K562 (cell line): Measurements from ENCODE around the gene FBXL3. TPM values are rescaled to one million over a fixed set of nuclear protein-coding genes. Genes with fewer than 3 reads are reported as not detected.

Experiments used
- ATAC-seq: fragments of 200-7000 bp; cut with Tn5 transposase; 3 replicates; pipeline ENCODE4 v1.9.1; 2020; ENCODE audit warnings: moderate library complexity
- BruUV-seq: library from RNA; stranded (reverse); fragments of 400-500 nt; replicated peaks from 2 replicates; lab custom pipeline; 2021; lab: Mats Ljungman, UMichigan
- CTCF ChIA-PET: fragments of 300-600 bp; formaldehyde crosslinking; extraction: SDS; loops from one replicate; lab custom pipeline; 2021; ENCODE audit warnings: low intra/inter-chr PET ratio; lab: Yijun Ruan, JAX
- POLR2A ChIA-PET: fragments of 300-600, 350-650 bp; sonication (Branson Sonifier 250); formaldehyde crosslinking; extraction: SDS; loops from one replicate; lab custom pipeline; 2021; ENCODE audit warnings: antibody characterized with exemption, inconsistent platforms; lab: Yijun Ruan, JAX
- DNase-seq, 4 experiments: peaks; one replicate each; pipeline versions ENCODE4 v3.0.0 to v3.0.0-alpha.2; 2011 to 2018; ENCODE audit warnings: low spot score in 3 of 4, mixed read lengths in 3 of 4; ENCODE audit errors: extremely low read depth in 1 of 4
- FAIRE-seq: peaks from 2 replicates; lab custom pipeline; 2011; peaks lifted over from hg19 to GRCh38; lab: Jason Lieb, UNC
- H2AFZ ChIP-seq: 2 replicates; pipeline ENCODE4 v1.6.0; 2011; ENCODE audit warnings: low read depth, low read length, control low read depth, inconsistent platforms
- H3K27ac ChIP-seq: fragments of 200-600 bp; 3 replicates; pipeline ENCODE4 v1.8.0; 2011; ENCODE audit warnings: low read depth, mild to moderate bottlenecking, control low read depth, inconsistent platforms, low read length, moderate library complexity, mixed read lengths; ENCODE audit errors: extremely low read depth
- H3K27me3 ChIP-seq, 2 experiments: fragments of 300-600 bp in 1 of 2; 2 replicates in 1 of 2; 3 replicates in 1 of 2; pipeline versions ENCODE4 v1.6.0 to v1.8.0; 2011; ENCODE audit warnings: inconsistent platforms in 2 of 2, low read length in 2 of 2, mild to moderate bottlenecking in 1 of 2, mixed read lengths in 1 of 2, moderate library complexity in 1 of 2; ENCODE audit not compliant: control insufficient read depth in 2 of 2, insufficient read depth in 2 of 2
- H3K36me3 ChIP-seq: fragments of 300-600 bp; 3 replicates; pipeline ENCODE4 v1.8.0; 2011; ENCODE audit warnings: mild to moderate bottlenecking, low read length, inconsistent platforms; ENCODE audit not compliant: control insufficient read depth, insufficient read depth
- H3K4me1 ChIP-seq, 2 experiments: fragments of 200-600 bp in 1 of 2; replicated peaks in 1 of 2; 2 replicates in 1 of 2; 3 replicates in 1 of 2; pipeline versions ENCODE4 v1.5.1 to v1.8.0; 2011; ENCODE audit warnings: inconsistent platforms in 2 of 2, low read length in 2 of 2, mild to moderate bottlenecking in 1 of 2, mixed read lengths in 1 of 2, moderate library complexity in 1 of 2; ENCODE audit not compliant: control insufficient read depth in 2 of 2, insufficient read depth in 2 of 2
- H3K4me2 ChIP-seq: 2 replicates; pipeline ENCODE4 v1.6.1; 2011; ENCODE audit warnings: low read length, control low read depth, inconsistent platforms, mixed read lengths; ENCODE audit not compliant: insufficient read depth
- H3K4me3 ChIP-seq: fragments of 200-600 bp; sonication (generic), shearing (Covaris generic); 2 replicates; pipeline ENCODE4 v1.5.1; 2016; ENCODE audit warnings: control low read depth, inconsistent platforms
- H3K79me2 ChIP-seq: fragments of 200-600 bp; 3 replicates; pipeline ENCODE4 v1.8.0; 2011; ENCODE audit warnings: low read length, inconsistent platforms; ENCODE audit not compliant: control insufficient read depth, insufficient read depth
- H3K9ac ChIP-seq, 2 experiments: 2 replicates each; pipeline versions ENCODE4 v1.6.0 to v1.6.1; 2011; ENCODE audit warnings: low read depth in 2 of 2, low read length in 2 of 2, control low read depth in 1 of 2, inconsistent platforms in 1 of 2, mild to moderate bottlenecking in 1 of 2, mixed read lengths in 1 of 2; ENCODE audit not compliant: insufficient read depth in 1 of 2
- H3K9me1 ChIP-seq: one replicate; pipeline ENCODE4 v1.6.0; 2011; ENCODE audit warnings: inconsistent platforms, mild to moderate bottlenecking, low read length, moderate library complexity; ENCODE audit not compliant: control insufficient read depth, insufficient read depth
- H3K9me3 ChIP-seq: replicated peaks from 2 replicates; pipeline ENCODE4 v1.5.1; 2011; ENCODE audit warnings: low read depth, low read length, inconsistent platforms; ENCODE audit not compliant: control insufficient read depth, insufficient read depth
- H4K20me1 ChIP-seq: replicated peaks from 2 replicates; pipeline ENCODE4 v1.6.1; 2011; ENCODE audit warnings: low read length, inconsistent platforms, mixed read lengths; ENCODE audit not compliant: control insufficient read depth, insufficient read depth
- FOSL1 ChIP-seq: fragments of 200-800 bp; sonication (Bioruptor generic); conservative IDR thresholded peaks from 2 replicates; pipeline ENCODE4 v1.6.1; 2016; ENCODE audit warnings: missing genetic modification characterization, missing compliant biosample characterization
- FOXP4 ChIP-seq: sonication (generic); formaldehyde crosslinking; IDR thresholded peaks from 2 replicates; pipeline ENCODE4 v1.8.0; 2022; ENCODE audit warnings: mild to moderate bottlenecking, missing genetic modification reagents, borderline replicate concordance
- MLLT1 ChIP-seq, 2 experiments: fragments of 450-650 bp; IDR thresholded peaks; 2 replicates each; pipeline ENCODE4 v1.6.1; 2016
- ZFP30 ChIP-seq: fragments of 250-450 bp; sonication (Bioruptor Pico); IDR thresholded peaks from 2 replicates; pipeline ENCODE4 v1.8.0; 2022; ENCODE audit warnings: moderate library complexity, mild to moderate bottlenecking, inconsistent platforms, borderline replicate concordance
- ZNF707 ChIP-seq: fragments of 250-450 bp; sonication (Bioruptor Pico); conservative IDR thresholded peaks from 2 replicates; pipeline ENCODE4 v1.8.0; 2022; ENCODE audit warnings: inconsistent platforms, mild to moderate bottlenecking, moderate library complexity
- WGBS: fragments of 100-300 bp; shearing (Covaris generic); methylation state at CpG from one replicate; pipeline ENCODE4 v1.1.6; 2016; ENCODE audit warnings: low coverage, mixed read lengths; ENCODE audit not compliant: insufficient coverage; ENCODE audit errors: missing lambda C conversion rate; 5-methylcytosine and 5-hydroxymethylcytosine counted together
- in situ Hi-C: fragments of 300-500 bp; cut with MboI; formaldehyde crosslinking; loops from 4 replicates; pipeline ENCODE4 v1.15.0; 2018; ENCODE audit warnings: inconsistent platforms, mixed read lengths
- intact Hi-C: fragments of 100-400 bp; cut with micrococcal nuclease; formaldehyde crosslinking; loops from 2 replicates; pipeline ENCODE4 v1.14.2; 2022
- polyA plus RNA-seq, 8 experiments: library from polyadenylated mRNA; depleted of rRNA in 4 of 8; stranded (reverse) in 5 of 8; unstranded in 3 of 8; fragments of >200 nt; fragmentation: Nextera tagmentation in 2 of 8; fragmentation: Illumina TruSeq in 1 of 8; extraction: Ambion mirVana in 2 of 8; extraction: Trizol in 1 of 8; gene quantifications; 2 replicates each; pipeline versions ENCODE4 v1.2.1 to v1.2.3, GENCODE V29; 2011 to 2014; ENCODE audit warnings: inconsistent platforms in 1 of 8, missing spikeins in 1 of 8
- total RNA-seq, 7 experiments: library from RNA; depleted of rRNA in 6 of 7; stranded (reverse); fragments of >200 nt in 6 of 7; fragmentation: Illumina TruSeq in 2 of 7; extraction: Trizol in 2 of 7; gene quantifications; 2 replicates each; pipeline versions ENCODE4 v1.2.1 to v1.2.3, GENCODE V29; 2011 to 2021; ENCODE audit warnings: low replicate concordance in 1 of 7
- TF ChIP-seq, protein P1 (sequence below): fragments of 450-650 bp; IDR thresholded peaks from 2 replicates; pipeline ENCODE4 v1.6.1; 2016; ENCODE audit warnings: borderline replicate concordance

The FBXL3 gene
- total and polyA plus RNA-seq, 9 of the 15 experiments (the other 6 are each of a cell fraction or from before 2014, with no cell fraction given): 3.8 to 16.4 (median 12.6) TPM

GRCh38 chr13:77062097-77062496 is 35.1 kb upstream of the FBXL3 start:
- CTCF ChIA-PET: no interaction called here
- no peak overlapping the region for H2AFZ ChIP-seq
- BruUV-seq: no TSS peak
- no peak overlapping the region for H3K27ac ChIP-seq
- H4K20me1 ChIP-seq: no peaks in the 10 kb centered on the region
- H3K79me2 ChIP-seq: no peaks in the 10 kb centered on the region
- FAIRE-seq: no peak
- WGBS: 100% methylated on average over 1 of the region's 1 CpG
- no peak for ATAC-seq
- no peak overlapping the region for H3K9ac ChIP-seq
- no peak for DNase-seq
- H3K9me3 ChIP-seq: no peaks in the 10 kb centered on the region
- H3K4me1 ChIP-seq: no peaks in the 10 kb centered on the region
- no peaks in the 10 kb centered on the region for H3K27me3 ChIP-seq
- peaks cover 42% of the 10 kb centered on the region; the same call in 2 of the 3 replicates for H3K36me3 ChIP-seq
- intact Hi-C loops: no loop called here
- TF ChIP-seq FOXP4 (CRISPR knock-in tag) (no peak), ZNF707 (no peak), ZFP30 (CRISPR knock-in tag) (no peak), MLLT1 (IDR thresholded peaks at IDR 0.05) (no peak), FOSL1 (tag) (no peak)
- TF ChIP-seq, protein P1, sequence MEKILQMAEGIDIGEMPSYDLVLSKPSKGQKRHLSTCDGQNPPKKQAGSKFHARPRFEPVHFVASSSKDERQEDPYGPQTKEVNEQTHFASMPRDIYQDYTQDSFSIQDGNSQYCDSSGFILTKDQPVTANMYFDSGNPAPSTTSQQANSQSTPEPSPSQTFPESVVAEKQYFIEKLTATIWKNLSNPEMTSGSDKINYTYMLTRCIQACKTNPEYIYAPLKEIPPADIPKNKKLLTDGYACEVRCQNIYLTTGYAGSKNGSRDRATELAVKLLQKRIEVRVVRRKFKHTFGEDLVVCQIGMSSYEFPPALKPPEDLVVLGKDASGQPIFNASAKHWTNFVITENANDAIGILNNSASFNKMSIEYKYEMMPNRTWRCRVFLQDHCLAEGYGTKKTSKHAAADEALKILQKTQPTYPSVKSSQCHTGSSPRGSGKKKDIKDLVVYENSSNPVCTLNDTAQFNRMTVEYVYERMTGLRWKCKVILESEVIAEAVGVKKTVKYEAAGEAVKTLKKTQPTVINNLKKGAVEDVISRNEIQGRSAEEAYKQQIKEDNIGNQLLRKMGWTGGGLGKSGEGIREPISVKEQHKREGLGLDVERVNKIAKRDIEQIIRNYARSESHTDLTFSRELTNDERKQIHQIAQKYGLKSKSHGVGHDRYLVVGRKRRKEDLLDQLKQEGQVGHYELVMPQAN: no peak
- no peak overlapping the region for H3K4me3 ChIP-seq
- H3K4me2 ChIP-seq: no peak overlapping the region
- no peaks in the 10 kb centered on the region for H3K9me1 ChIP-seq
- POLR2A ChIA-PET: no interaction called here
- in situ Hi-C loops: no loop called here
